ENCODE measurements around the gene ANXA1.

Gene ANXA1

GRCh38 chr9:73168298-73168934 lies 16.8 kb downstream of the ANXA1 start:
- Histone ChIP-seq H3K36me3 (ENCODE audit: control insufficient read depth in 2 of 2, insufficient read depth in 2 of 2, low read length in 2 of 2) (peaks cover 4 to 8% of the 10 kb centered on the region in 2 donors), H3K4me3 (ENCODE audit: low read length in 2 of 2) (no peak overlapping the region), H3K27me3 (ENCODE audit: control insufficient read depth in 1 of 2, insufficient read depth in 2 of 2, low read length in 2 of 2) (no peaks in the 10 kb centered on the region), H3K9ac (ENCODE audit: low read length in 2 of 2) (no peak overlapping the region), H3K4me1 (ENCODE audit: control insufficient read depth, insufficient read depth, low read length) (no peaks in the 10 kb centered on the region), H3K27ac (ENCODE audit: low read length) (no peak overlapping the region), H3K9me3 (ENCODE audit: control insufficient read depth in 2 of 2, low read length in 2 of 2) (no peaks in the 10 kb centered on the region)

DNA sequence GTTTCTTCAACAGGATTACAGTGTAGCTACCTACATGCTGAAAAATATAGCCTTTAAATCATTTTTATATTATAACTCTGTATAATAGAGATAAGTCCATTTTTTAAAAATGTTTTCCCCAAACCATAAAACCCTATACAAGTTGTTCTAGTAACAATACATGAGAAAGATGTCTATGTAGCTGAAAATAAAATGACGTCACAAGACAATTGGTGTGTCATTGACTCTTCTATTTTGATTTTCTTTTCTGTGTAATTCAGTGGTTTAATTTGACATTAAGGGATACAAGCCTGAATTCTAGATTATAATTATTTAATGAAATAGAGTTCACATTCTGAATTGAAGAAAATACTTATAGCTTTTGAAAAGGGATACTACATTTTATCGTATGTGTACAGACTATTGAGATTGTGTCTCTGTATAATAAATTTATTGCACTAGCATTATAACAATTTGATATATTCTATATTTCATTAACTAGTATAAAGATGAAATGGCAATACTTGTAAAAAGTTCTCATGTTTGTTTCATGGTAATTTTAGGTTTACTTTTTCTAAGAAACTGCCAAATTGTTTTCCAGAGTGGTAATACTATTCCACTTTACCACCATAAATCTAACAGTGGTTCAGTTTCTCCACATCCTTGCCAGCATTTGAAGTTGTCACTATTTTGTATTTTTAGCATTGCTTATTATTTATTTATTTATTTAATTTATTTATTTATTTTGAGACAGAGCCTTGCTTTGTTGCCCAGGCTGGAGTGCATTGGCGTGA lies 18.7 kb downstream of the ANXA1 start:
- Histone ChIP-seq H3K36me3 (ENCODE audit: control insufficient read depth in 2 of 2, insufficient read depth in 2 of 2, low read length in 2 of 2) (peaks cover 4 to 8% of the 10 kb centered on the region in 2 donors), H3K27ac (ENCODE audit: low read length) (no peak overlapping the region), H3K4me3 (ENCODE audit: low read length in 2 of 2) (no peak overlapping the region), H3K9ac (ENCODE audit: low read length in 2 of 2) (no peak overlapping the region), H3K27me3 (ENCODE audit: control insufficient read depth in 1 of 2, insufficient read depth in 2 of 2, low read length in 2 of 2) (no peaks in the 10 kb centered on the region), H3K9me3 (ENCODE audit: control insufficient read depth in 2 of 2, low read length in 2 of 2) (no peaks in the 10 kb centered on the region), H3K4me1 (ENCODE audit: control insufficient read depth, insufficient read depth, low read length) (no peaks in the 10 kb centered on the region)

DNA sequence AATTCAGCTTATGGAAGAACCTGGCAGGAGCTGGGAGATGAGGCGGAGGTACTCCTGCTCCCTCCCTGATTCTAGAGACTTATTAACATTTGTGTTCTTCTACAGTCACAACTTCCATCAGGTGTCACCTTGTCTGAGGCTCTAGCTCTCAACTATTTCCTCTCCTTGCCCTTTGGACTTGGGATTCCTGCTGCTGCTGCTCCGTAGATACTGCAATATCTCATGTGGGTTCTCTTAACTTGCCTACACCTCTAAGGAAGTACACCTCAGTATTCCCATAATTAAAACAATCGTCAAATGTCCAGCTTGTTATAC lies 21.2 kb downstream of the ANXA1 start:
- Histone ChIP-seq H3K36me3 (ENCODE audit: control insufficient read depth in 2 of 2, insufficient read depth in 2 of 2, low read length in 2 of 2) (peaks cover 4% of the 10 kb centered on the region in 2 donors), H3K27me3 (ENCODE audit: control insufficient read depth in 1 of 2, insufficient read depth in 2 of 2, low read length in 2 of 2) (no peaks in the 10 kb centered on the region), H3K4me3 (ENCODE audit: low read length in 2 of 2) (no peak overlapping the region), H3K27ac (ENCODE audit: low read length) (no peak overlapping the region), H3K4me1 (ENCODE audit: control insufficient read depth, insufficient read depth, low read length) (no peaks in the 10 kb centered on the region), H3K9ac (ENCODE audit: low read length in 2 of 2) (no peak overlapping the region), H3K9me3 (ENCODE audit: control insufficient read depth in 2 of 2, low read length in 2 of 2) (no peaks in the 10 kb centered on the region)

DNA sequence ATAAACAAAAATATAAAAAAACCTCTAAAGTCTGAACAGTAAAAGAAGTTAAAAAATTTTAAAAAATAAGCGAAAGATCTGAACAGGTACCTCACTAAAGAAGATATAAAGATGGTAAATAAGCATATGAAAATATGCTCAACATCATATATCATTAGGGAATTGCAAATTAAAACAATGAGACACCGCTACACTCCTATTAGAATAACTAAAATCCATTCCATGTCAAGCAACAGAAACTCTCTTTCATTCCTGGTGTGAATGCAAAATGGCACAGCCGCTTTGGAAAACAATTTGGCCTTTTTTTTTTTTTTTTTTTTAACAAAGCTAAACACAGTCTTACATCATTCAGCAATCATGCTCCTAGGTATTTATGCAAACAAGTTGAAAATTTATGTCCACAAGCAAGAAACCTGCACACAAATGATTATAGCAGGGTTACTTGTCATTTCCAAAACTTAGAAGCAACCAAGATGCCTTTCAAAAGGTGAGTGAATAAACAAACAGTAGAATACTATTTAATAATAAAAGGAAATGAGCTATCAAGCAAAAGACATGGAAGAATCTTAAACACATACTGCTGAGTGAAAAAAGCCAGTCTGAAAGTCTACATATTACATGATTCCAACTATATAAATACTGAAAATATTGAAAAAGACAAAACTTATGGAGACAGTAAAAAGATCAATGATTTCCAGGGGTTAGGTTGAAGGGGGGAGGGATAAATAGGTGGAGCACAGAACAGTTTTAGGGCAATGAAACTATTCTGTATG lies 22.1 kb downstream of the ANXA1 start:
- Histone ChIP-seq H3K9ac (ENCODE audit: low read length in 2 of 2) (no peak overlapping the region), H3K4me1 (ENCODE audit: control insufficient read depth, insufficient read depth, low read length) (no peaks in the 10 kb centered on the region), H3K36me3 (ENCODE audit: control insufficient read depth in 2 of 2, insufficient read depth in 2 of 2, low read length in 2 of 2) (no peaks in the 10 kb centered on the region), H3K27ac (ENCODE audit: low read length) (no peak overlapping the region), H3K4me3 (ENCODE audit: low read length in 2 of 2) (no peak overlapping the region), H3K9me3 (ENCODE audit: control insufficient read depth in 2 of 2, low read length in 2 of 2) (no peaks in the 10 kb centered on the region), H3K27me3 (ENCODE audit: control insufficient read depth in 1 of 2, insufficient read depth in 2 of 2, low read length in 2 of 2) (no peaks in the 10 kb centered on the region)

DNA sequence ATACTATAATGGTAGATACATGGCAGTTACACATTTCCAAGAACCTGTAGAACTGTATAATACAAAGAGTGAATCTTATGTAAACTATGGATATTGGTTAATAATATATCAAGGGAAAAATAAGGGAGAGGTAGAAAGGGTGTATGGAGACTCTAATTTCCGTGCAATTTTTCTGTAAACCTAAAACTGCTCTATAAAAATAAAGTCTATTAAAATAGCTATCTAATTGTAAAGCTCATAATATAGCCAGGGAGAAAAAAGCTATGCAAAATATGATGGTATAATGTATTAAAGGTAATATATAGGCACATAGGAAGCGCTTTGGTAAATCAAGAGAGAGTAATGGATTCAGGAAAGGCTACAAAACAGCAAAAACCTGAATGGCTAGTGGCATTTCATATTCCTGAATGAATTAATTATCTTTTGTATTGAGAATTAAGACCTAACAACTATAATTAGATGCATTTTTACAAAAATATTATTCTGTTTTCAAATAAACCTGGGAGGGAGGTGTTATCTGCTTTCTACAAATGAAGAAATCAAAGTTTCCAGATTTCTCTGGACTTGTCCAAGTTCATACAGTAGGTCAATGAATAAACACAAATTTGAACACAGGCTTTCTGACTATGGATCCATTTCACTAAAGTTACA lies 22.8 kb downstream of the ANXA1 start:
- H3K27me3 ChIP-seq (ENCODE audit: control insufficient read depth in 1 of 2, insufficient read depth in 2 of 2, low read length in 2 of 2): no peaks in the 10 kb centered on the region
- no peaks in the 10 kb centered on the region for H3K4me1 ChIP-seq (ENCODE audit: control insufficient read depth, insufficient read depth, low read length)
- no peaks in the 10 kb centered on the region for H3K36me3 ChIP-seq (ENCODE audit: control insufficient read depth in 2 of 2, insufficient read depth in 2 of 2, low read length in 2 of 2)
- no peak overlapping the region for H3K9ac ChIP-seq (ENCODE audit: low read length in 2 of 2)
- no peaks in the 10 kb centered on the region for H3K9me3 ChIP-seq (ENCODE audit: control insufficient read depth in 2 of 2, low read length in 2 of 2)
- H3K4me3 ChIP-seq (ENCODE audit: low read length in 2 of 2): no peak overlapping the region
- H3K27ac ChIP-seq (ENCODE audit: low read length): no peak overlapping the region

GRCh38 chr9:73176450-73176875 lies 24.8 kb downstream of the ANXA1 start:
- Histone ChIP-seq H3K9ac (ENCODE audit: low read length in 2 of 2) (no peak overlapping the region), H3K36me3 (ENCODE audit: control insufficient read depth in 2 of 2, insufficient read depth in 2 of 2, low read length in 2 of 2) (no peaks in the 10 kb centered on the region), H3K4me3 (ENCODE audit: low read length in 2 of 2) (no peak overlapping the region), H3K9me3 (ENCODE audit: control insufficient read depth in 2 of 2, low read length in 2 of 2) (no peaks in the 10 kb centered on the region), H3K27ac (ENCODE audit: low read length) (no peak overlapping the region), H3K4me1 (ENCODE audit: control insufficient read depth, insufficient read depth, low read length) (no peaks in the 10 kb centered on the region), H3K27me3 (ENCODE audit: control insufficient read depth in 1 of 2, insufficient read depth in 2 of 2, low read length in 2 of 2) (no peaks in the 10 kb centered on the region)

DNA sequence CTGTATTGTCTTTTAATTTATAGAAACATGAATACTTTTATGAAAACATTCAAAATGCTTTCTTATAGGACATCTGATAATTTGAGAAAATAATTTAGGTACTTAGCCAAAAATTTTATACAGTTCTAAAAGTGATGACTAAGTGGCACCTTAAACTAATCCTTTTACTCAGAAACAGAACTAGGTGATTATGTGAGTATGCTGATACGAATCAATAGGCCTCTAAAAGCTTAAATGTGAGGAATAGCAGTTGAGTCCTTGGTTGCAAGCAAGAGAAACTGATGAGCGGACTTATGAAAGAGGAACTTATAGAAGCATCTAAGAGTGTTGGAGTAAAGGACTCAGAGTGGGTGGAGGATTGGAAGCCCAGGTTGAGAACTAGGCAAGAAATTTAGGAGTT lies 26.4 kb downstream of the ANXA1 start:
- no peak overlapping the region for H3K4me3 ChIP-seq (ENCODE audit: low read length in 2 of 2)
- H3K4me1 ChIP-seq (ENCODE audit: control insufficient read depth, insufficient read depth, low read length): no peaks in the 10 kb centered on the region
- no peak overlapping the region for H3K27ac ChIP-seq (ENCODE audit: low read length)
- no peak overlapping the region for H3K9ac ChIP-seq (ENCODE audit: low read length in 2 of 2)
- no peaks in the 10 kb centered on the region for H3K36me3 ChIP-seq (ENCODE audit: control insufficient read depth in 2 of 2, insufficient read depth in 2 of 2, low read length in 2 of 2)
- H3K27me3 ChIP-seq (ENCODE audit: control insufficient read depth in 1 of 2, insufficient read depth in 2 of 2, low read length in 2 of 2): no peaks in the 10 kb centered on the region
- no peaks in the 10 kb centered on the region for H3K9me3 ChIP-seq (ENCODE audit: control insufficient read depth in 2 of 2, low read length in 2 of 2)

- Histone ChIP-seq H3K27me3 (ENCODE audit: control insufficient read depth in 1 of 2, insufficient read depth in 2 of 2, low read length in 2 of 2) (no peaks in the 10 kb centered on the region), H3K36me3 (ENCODE audit: control insufficient read depth in 2 of 2, insufficient read depth in 2 of 2, low read length in 2 of 2) (no peaks in the 10 kb centered on the region), H3K4me1 (ENCODE audit: control insufficient read depth, insufficient read depth, low read length) (no peaks in the 10 kb centered on the region), H3K4me3 (ENCODE audit: low read length in 2 of 2) (no peak overlapping the region), H3K27ac (ENCODE audit: low read length) (no peak overlapping the region), H3K9ac (ENCODE audit: low read length in 2 of 2) (no peak overlapping the region), H3K9me3 (ENCODE audit: control insufficient read depth in 2 of 2, low read length in 2 of 2) (no peaks in the 10 kb centered on the region)
These were observed 27.9 kb downstream of the ANXA1 start for GRCh38 chr9:73179589-73179988.

GRCh38 chr9:73180403-73180802 lies 28.7 kb downstream of the ANXA1 start:
- Histone ChIP-seq H3K27me3 (ENCODE audit: control insufficient read depth in 1 of 2, insufficient read depth in 2 of 2, low read length in 2 of 2) (no peaks in the 10 kb centered on the region), H3K9me3 (ENCODE audit: control insufficient read depth in 2 of 2, low read length in 2 of 2) (no peaks in the 10 kb centered on the region), H3K27ac (ENCODE audit: low read length) (no peak overlapping the region), H3K4me3 (ENCODE audit: low read length in 2 of 2) (no peak overlapping the region), H3K9ac (ENCODE audit: low read length in 2 of 2) (no peak overlapping the region), H3K36me3 (ENCODE audit: control insufficient read depth in 2 of 2, insufficient read depth in 2 of 2, low read length in 2 of 2) (no peaks in the 10 kb centered on the region), H3K4me1 (ENCODE audit: control insufficient read depth, insufficient read depth, low read length) (no peaks in the 10 kb centered on the region)

GRCh38 chr9:73182928-73183327 lies 31.3 kb downstream of the ANXA1 start:
- H3K4me3 ChIP-seq (ENCODE audit: low read length in 2 of 2): no peak overlapping the region
- no peaks in the 10 kb centered on the region for H3K27me3 ChIP-seq (ENCODE audit: control insufficient read depth in 1 of 2, insufficient read depth in 2 of 2, low read length in 2 of 2)
- H3K9me3 ChIP-seq (ENCODE audit: control insufficient read depth in 2 of 2, low read length in 2 of 2): no peaks in the 10 kb centered on the region
- H3K4me1 ChIP-seq (ENCODE audit: control insufficient read depth, insufficient read depth, low read length): no peaks in the 10 kb centered on the region
- H3K36me3 ChIP-seq (ENCODE audit: control insufficient read depth in 2 of 2, insufficient read depth in 2 of 2, low read length in 2 of 2): no peaks in the 10 kb centered on the region
- no peak overlapping the region for H3K9ac ChIP-seq (ENCODE audit: low read length in 2 of 2)
- no peak overlapping the region for H3K27ac ChIP-seq (ENCODE audit: low read length)
